ENCODE measurements around the gene MPZL1.

The MPZL1 gene

DNA sequence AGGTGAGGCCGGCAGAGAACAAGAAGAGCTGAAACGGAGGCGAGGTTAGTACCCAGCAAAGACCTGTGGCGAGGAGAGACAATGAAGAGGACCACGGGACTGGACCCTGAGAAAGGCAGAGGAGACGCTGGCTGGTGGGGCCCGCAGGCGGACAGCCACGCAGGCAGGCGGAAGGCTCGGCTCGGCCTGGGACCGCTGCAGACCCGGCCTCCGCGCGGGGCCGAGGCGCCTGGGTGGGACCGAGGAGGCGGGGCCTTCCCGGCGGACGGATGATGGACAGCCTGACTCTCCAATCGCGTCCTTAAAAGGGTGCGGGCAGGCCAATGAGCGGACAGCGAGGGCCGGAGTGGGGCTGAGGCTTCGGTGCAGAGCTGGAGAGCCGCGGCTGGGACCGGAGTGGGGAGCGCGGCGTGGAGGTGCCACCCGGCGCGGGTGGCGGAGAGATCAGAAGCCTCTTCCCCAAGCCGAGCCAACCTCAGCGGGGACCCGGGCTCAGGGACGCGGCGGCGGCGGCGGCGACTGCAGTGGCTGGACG, at the start of gene MPZL1:
Gene MPZL1, plus strand, starts transcription at position 366 of the 535 bp plus-strand sequence. CDS start 170 bp downstream, outside the sequence.
- TF ChIP-seq, protein P1, sequence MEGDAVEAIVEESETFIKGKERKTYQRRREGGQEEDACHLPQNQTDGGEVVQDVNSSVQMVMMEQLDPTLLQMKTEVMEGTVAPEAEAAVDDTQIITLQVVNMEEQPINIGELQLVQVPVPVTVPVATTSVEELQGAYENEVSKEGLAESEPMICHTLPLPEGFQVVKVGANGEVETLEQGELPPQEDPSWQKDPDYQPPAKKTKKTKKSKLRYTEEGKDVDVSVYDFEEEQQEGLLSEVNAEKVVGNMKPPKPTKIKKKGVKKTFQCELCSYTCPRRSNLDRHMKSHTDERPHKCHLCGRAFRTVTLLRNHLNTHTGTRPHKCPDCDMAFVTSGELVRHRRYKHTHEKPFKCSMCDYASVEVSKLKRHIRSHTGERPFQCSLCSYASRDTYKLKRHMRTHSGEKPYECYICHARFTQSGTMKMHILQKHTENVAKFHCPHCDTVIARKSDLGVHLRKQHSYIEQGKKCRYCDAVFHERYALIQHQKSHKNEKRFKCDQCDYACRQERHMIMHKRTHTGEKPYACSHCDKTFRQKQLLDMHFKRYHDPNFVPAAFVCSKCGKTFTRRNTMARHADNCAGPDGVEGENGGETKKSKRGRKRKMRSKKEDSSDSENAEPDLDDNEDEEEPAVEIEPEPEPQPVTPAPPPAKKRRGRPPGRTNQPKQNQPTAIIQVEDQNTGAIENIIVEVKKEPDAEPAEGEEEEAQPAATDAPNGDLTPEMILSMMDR (IDR thresholded peaks at IDR 0.05; ENCODE audit: low read depth, low read length), result no peak
- peak within 1 kb of the TSS; percentile 93 for H3K4me3 ChIP-seq (ENCODE audit: low read depth, low read length)

DNA sequence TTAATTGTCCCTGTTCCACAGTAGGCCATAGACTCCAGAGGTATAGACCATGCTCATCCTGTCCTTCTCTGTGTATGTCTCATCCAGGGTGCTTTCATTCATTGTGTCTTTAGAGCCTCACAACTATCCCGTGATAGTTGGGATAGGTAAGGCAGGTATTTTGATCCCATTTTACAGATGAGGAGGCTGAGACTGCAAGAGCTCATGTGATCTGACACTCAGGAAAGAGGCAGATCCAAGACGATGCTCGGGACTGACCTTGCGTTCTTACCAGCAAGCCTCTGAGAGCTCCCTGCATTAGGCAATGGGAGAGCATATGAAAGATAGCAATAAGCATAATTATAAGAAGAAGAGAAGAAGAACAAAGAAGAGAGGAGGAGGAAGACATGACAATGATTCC, 49.0 kb upstream of the MPZL1 start:
- TF ChIP-seq, protein P1 (IDR thresholded peaks at IDR 0.05; ENCODE audit: low read depth, low read length), result no peak

DNA sequence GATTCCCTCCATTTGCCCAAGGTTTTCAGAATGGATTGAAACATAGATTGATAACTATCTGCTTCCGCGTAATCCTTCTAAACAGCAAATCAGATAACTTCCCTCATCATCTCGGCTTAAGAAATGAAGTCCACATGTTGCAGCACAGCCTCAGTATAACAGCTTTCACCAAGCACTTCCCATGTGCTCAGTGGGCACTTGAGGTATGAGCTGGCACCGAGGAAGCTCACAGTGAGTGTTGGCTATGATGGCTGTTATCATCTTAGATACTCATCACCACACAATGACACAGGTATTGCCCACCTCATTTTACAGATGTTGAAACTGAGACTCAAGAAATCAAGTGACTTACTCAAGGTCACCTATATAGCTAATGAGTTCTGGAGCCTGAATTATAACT, 48.5 kb upstream of the MPZL1 start:
- TF ChIP-seq, protein P1 (IDR thresholded peaks at IDR 0.05; ENCODE audit: low read depth, low read length), result no peak
- no peak overlapping the region for H3K4me3 ChIP-seq (ENCODE audit: low read depth, low read length)

More for the DNA sequence above, 49.0 kb upstream of the MPZL1 start:
- no peak overlapping the region for H3K4me3 ChIP-seq (ENCODE audit: low read depth, low read length)

DNA sequence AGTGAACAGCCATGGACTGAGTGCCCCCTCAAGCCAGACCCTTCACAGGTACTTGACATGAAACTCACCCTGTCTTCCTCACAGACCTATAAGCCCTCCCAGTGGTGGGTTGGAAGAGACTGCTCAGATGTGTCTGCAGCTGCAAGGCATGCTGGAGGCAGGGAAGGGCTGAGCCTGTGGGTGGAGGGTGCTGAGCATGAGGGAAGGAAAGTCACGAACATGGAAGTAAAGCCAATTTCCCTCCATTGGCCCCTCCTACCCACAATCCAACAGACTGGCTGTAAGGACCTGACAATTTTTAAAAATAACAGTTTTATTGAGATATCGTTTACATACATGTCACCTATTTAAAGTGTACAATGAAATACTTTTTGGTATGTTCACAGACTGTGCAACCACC, 47.6 kb upstream of the MPZL1 start:
- TF ChIP-seq, protein P1 (IDR thresholded peaks at IDR 0.05; ENCODE audit: low read depth, low read length), result no peak
- H3K4me3 ChIP-seq (ENCODE audit: low read depth, low read length), result no peak overlapping the region

DNA sequence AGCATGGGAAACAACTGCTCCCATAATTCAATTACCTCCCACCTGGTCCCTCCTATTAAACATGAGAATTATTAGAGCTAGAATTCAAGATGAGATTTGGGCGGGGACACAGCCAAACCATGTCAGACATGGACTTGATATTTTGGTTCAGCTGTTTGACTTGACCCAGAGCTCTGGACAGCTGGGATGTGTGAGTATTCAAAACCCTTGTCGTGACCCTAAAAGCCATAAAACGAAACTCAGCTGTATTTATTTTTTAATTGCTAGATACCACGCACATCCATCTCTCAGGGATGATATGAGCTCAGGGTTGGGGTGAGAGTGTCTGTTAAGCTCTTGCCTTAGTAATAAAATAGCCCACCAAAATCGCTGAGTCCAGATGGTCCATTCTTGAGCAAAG, 46.3 kb upstream of the MPZL1 start:
- no peak overlapping the region for H3K4me3 ChIP-seq (ENCODE audit: low read depth, low read length)
- TF ChIP-seq, protein P1 (IDR thresholded peaks at IDR 0.05; ENCODE audit: low read depth, low read length), result no peak

DNA sequence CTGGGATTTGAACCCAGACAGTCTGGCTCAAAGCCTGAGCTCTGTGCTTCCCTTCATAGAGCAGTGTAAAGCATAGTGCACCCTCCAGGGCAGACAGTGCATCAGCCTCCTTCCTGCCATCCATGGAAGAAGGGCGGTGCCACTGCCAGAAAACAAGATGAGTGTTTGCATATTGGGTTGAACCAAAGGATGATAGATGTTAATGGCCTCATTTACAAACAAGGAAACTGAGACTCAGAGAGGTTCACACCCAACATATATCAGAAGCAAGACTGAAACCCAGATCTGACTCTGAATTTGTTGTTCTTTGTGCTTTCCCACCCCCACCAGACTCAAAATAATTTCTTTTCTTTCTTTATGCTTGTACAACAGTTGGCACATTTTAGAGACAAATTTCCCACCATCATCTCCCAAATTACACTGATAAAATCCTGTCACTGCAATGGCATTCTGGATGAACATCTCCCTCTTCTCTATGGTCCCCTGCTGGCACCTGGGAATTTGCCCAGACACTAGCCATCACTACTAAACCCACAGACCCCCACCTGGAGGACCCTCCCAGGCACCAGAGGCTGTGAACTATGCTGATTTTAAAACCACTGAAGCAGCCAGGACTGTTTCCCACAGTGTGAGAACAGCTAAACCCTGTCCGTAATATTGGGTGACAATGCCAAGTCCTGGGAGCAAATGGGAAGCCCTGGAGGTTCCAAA, 45.4 kb upstream of the MPZL1 start:
- H3K4me3 ChIP-seq (ENCODE audit: low read depth, low read length), result no peak overlapping the region
- TF ChIP-seq, protein P1 (IDR thresholded peaks at IDR 0.05; ENCODE audit: low read depth, low read length), result no peak
